ENCODE measurements around the gene ZBTB1. TPM values are rescaled to one million over a fixed set of nuclear protein-coding genes. Genes with fewer than 3 reads are reported as not detected.

Gene ZBTB1
- total and polyA plus RNA-seq, 9 of the 15 experiments (the other 6 are each of a cell fraction or from before 2014, with no cell fraction given), result 2.3 to 16.5 (median 9.0) TPM

DNA sequence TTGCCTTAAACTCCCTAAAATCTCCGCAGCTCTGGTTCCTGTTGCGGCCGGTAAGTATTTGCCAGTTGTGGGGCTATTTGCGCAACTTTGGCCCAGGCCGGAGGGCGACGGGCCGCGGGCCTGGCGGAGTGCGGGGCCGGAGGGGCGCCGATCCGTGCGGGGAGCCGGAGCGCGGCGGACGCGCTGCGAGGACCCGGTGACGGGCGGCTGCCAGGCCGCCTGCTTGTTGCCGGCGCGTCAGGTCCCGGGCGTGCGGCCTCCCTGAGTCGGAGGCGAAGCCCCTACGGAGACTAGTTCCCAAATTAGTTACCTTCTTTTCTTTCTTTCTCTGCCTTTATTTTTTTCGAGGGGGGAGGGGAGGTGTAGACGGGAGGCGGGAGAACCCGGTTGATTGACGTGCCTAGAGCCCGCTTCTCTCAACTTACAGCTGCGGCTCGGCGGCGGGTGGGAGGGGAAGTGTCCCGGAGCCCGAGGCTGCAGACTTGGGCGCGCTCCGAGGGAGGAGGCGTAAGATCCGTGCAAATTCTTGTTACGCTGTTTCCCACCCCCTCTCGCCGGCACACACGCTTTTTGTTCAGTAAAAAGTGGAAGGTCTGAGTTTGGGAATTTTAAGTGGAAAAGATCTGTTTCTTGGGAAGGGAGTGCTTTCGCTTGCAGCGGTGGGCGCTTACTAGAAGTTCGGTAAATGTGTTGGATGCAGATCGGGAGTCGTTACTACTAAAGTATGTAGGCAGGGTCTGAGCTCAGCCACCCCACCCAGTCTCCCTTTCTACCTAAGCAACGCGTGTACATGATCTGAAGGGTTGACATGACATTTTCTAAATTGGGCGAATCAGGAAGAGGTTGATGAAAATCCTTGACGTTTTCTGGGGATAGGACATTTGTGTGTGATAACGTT is 576 bp downstream of the ZBTB1 start (continued):
- TF ChIP-seq CCNT2 (IDR thresholded peaks at IDR 0.05; ENCODE audit: borderline replicate concordance, extremely low read depth, insufficient read length, low read depth, low read length), result peak; percentile 66

DNA sequence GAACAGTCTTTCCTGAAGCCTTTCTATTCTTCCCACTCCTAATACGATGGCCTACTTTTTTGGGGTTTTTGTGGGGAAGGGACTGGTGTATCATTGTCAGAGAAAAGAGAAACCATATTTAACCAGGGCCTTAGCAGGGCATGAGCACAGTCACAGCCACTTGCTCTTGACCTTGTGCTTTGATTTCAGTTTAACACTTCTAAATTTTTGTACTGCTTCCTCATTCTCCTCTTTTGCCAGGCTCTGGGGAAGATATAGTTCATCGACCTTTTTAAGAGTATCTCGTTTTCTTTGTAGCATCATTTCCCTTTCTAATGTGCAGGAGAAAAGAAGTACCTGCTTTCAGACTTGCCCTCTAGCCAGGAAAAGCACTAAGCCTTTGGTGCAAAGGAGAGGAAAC is 2.2 kb downstream of the ZBTB1 start:
- TF ChIP-seq LCOR (CRISPR knock-in tag; IDR thresholded peaks at IDR 0.05) (no peak), LEF1 (IDR thresholded peaks at IDR 0.05) (no peak), POLR2AphosphoS5 (IDR thresholded peaks at IDR 0.05; ENCODE audit: control insufficient read depth, insufficient read depth, low read depth, low read length) (no peak)
- no peaks in the 10 kb centered on the region for H3K9me1 ChIP-seq (ENCODE audit: control insufficient read depth, insufficient read depth, low read length)
- H3K27me3 ChIP-seq (ENCODE audit: control insufficient read depth in 2 of 2, insufficient read depth in 2 of 2, low read length in 2 of 2), result no peaks in the 10 kb centered on the region
- ChIA-PET POLR2A (interaction anchor here (0.7 to 1.1 kb wide), 2 partner anchors 15 to 125 kb away, joined by 3 read pairs; no protein-coding TSS in a partner anchor), CTCF (ENCODE audit: low intra/inter-chr PET ratio) (no interaction called here)
- no TSS peak for BruUV-seq (replicated peaks)
- peaks cover 22 to 43% of the 10 kb centered on the region in 2 experiments for H3K4me1 ChIP-seq (replicated peaks in 1 of 2; ENCODE audit: control insufficient read depth in 2 of 2, insufficient read depth in 2 of 2, low read length in 2 of 2)
- H3K36me3 ChIP-seq (ENCODE audit: control insufficient read depth, insufficient read depth, low read length), result no peaks in the 10 kb centered on the region; the same call in 2 of the 3 replicates
- ATAC-seq, result no peak
- H4K20me1 ChIP-seq (replicated peaks; ENCODE audit: control insufficient read depth, insufficient read depth, low read length), result no peaks in the 10 kb centered on the region
- H3K9me3 ChIP-seq (replicated peaks; ENCODE audit: control insufficient read depth, insufficient read depth, low read depth, low read length), result no peaks in the 10 kb centered on the region
- no peak for FAIRE-seq
- H3K79me2 ChIP-seq (ENCODE audit: control insufficient read depth, insufficient read depth, low read length), result peaks cover 68% of the 10 kb centered on the region
- peak overlapping the region; percentile 11; the same call in 1 of the 2 replicates for H3K4me3 ChIP-seq
- H2AFZ ChIP-seq (ENCODE audit: low read depth, low read length), result no peak overlapping the region
- H3K9ac ChIP-seq (ENCODE audit: insufficient read depth in 1 of 2, low read depth in 2 of 2, low read length in 2 of 2), result peak overlapping the region in 1 of 2 experiments; percentile 49; a peak in 2 of 4 replicates
- DNase-seq (ENCODE audit: extremely low read depth in 1 of 4, low spot score in 3 of 4), result no peak
- H3K4me2 ChIP-seq (ENCODE audit: insufficient read depth, low read length), result peak overlapping the region; percentile 62
- intact Hi-C loops (cut with micrococcal nuclease), result loop anchor here (5.0 kb wide), 1 partner anchor 39 kb away; the partner anchor contains the start of gene AKAP5
- in situ Hi-C loops (cut with MboI), result no loop called here
- WGBS (ENCODE audit: insufficient coverage, low coverage, missing lambda C conversion rate), result 0% methylated on average over 3 of the region's 3 CpGs
- peak overlapping the region; percentile 54; the same call in 1 of the 3 replicates for H3K27ac ChIP-seq (ENCODE audit: extremely low read depth, low read depth, low read length)
